HepG2 (cell line): ENCODE data around the gene NOS1. TPM values are rescaled to one million over a fixed set of nuclear protein-coding genes. Genes with fewer than 3 reads are reported as not detected.

Experiments
- ATAC-seq: fragments of 200-7000 bp; cut with Tn5 transposase; 3 replicates; pipeline ENCODE4 v1.9.1; 2020; ENCODE audit warnings: mild to moderate bottlenecking, moderate library complexity
- BruUV-seq: library from RNA; stranded (reverse); fragments of 400-500 nt; replicated peaks from 2 replicates; lab custom pipeline; 2021; lab: Mats Ljungman, UMichigan
- CTCF ChIA-PET: fragments of 300-600 bp; formaldehyde crosslinking; extraction: SDS; loops from one replicate; lab custom pipeline; 2021; ENCODE audit warnings: low total read pairs, inconsistent platforms, low intra/inter-chr PET ratio; lab: Yijun Ruan, JAX
- POLR2A ChIA-PET: fragments of 350-600 bp; sonication (Branson Sonifier 250); formaldehyde crosslinking; loops from one replicate; lab custom pipeline; 2020; ENCODE audit warnings: antibody characterized with exemption, inconsistent platforms; lab: Yijun Ruan, JAX
- DNase-seq: peaks from one replicate; pipeline ENCODE4 v3.0.0-alpha.2; 2015; ENCODE audit warnings: low spot score
- FAIRE-seq: peaks from 3 replicates; lab custom pipeline; 2011; peaks lifted over from hg19 to GRCh38; lab: Jason Lieb, UNC
- H2AFZ ChIP-seq: one replicate; pipeline ENCODE4 v1.6.1; 2011; ENCODE audit warnings: low read length, inconsistent platforms
- H3K27ac ChIP-seq: fragments of 300-600 bp; 3 replicates; pipeline ENCODE4 v1.8.0; 2011; ENCODE audit warnings: mixed run types, mild to moderate bottlenecking, mixed read lengths, low read length, inconsistent platforms; ENCODE audit not compliant: insufficient read depth; ENCODE audit errors: extremely low read length
- H3K27me3 ChIP-seq, 2 experiments: fragments of 200-600 bp in 1 of 2; 2 replicates in 1 of 2; 3 replicates in 1 of 2; pipeline versions ENCODE4 v1.6.0 to v1.8.0; 2011; ENCODE audit warnings: low read length in 2 of 2, mild to moderate bottlenecking in 2 of 2, moderate library complexity in 2 of 2, inconsistent platforms in 1 of 2; ENCODE audit not compliant: insufficient read depth in 2 of 2, control insufficient read depth in 1 of 2
- H3K36me3 ChIP-seq, 2 experiments: fragments of 200-600 bp in 1 of 2; replicated peaks in 1 of 2; 2 replicates in 1 of 2; 3 replicates in 1 of 2; pipeline versions ENCODE4 v1.5.1 to v1.8.0; 2011; ENCODE audit warnings: low read length in 2 of 2, inconsistent platforms in 1 of 2; ENCODE audit not compliant: insufficient read depth in 2 of 2, control insufficient read depth in 1 of 2
- H3K4me1 ChIP-seq: 2 replicates; pipeline ENCODE4 v1.5.1; 2012; ENCODE audit warnings: low read length, inconsistent platforms; ENCODE audit not compliant: insufficient read depth
- H3K4me2 ChIP-seq: 2 replicates; pipeline ENCODE4 v1.6.0; 2011; ENCODE audit warnings: low read depth, low read length, inconsistent platforms
- H3K4me3 ChIP-seq, 3 experiments: fragments of 200-600 bp in 1 of 3; sonication (generic), shearing (Covaris generic) in 1 of 3; replicated peaks in 1 of 3; 2 replicates each; pipeline ENCODE4 v1.5.1; 2011 to 2016; ENCODE audit warnings: low read length in 3 of 3, inconsistent platforms in 2 of 3, low read depth in 2 of 3, mild to moderate bottlenecking in 2 of 3, control low read depth in 1 of 3, mixed read lengths in 1 of 3; ENCODE audit not compliant: insufficient read depth in 1 of 3
- H3K79me2 ChIP-seq: one replicate; pipeline ENCODE4 v1.6.1; 2011; ENCODE audit warnings: low read length, inconsistent platforms; ENCODE audit not compliant: insufficient read depth
- H3K9ac ChIP-seq: 2 replicates; pipeline ENCODE4 v1.6.0; 2011; ENCODE audit warnings: mild to moderate bottlenecking, low read depth, low read length, inconsistent platforms; ENCODE audit not compliant: insufficient read depth
- H3K9me3 ChIP-seq: 2 replicates; pipeline ENCODE4 v1.5.1; 2012; ENCODE audit warnings: mild to moderate bottlenecking, low read length
- H4K20me1 ChIP-seq: 2 replicates; pipeline ENCODE4 v1.6.0; 2011; ENCODE audit warnings: inconsistent platforms, mild to moderate bottlenecking, low read length, moderate library complexity; ENCODE audit not compliant: insufficient read depth
- ATF2 ChIP-seq: sonication (generic); formaldehyde crosslinking; IDR thresholded peaks from 2 replicates; pipeline ENCODE4 v1.4.0; 2020; ENCODE audit warnings: missing genetic modification reagents
- FIP1L1 ChIP-seq: fragments of 200-400 bp; formaldehyde crosslinking; IDR thresholded peaks from 2 replicates; pipeline ENCODE4 v1.6.1; 2018; ENCODE audit warnings: low read depth, mild to moderate bottlenecking, low read length, moderate library complexity, borderline replicate concordance; ENCODE audit not compliant: insufficient read depth
- GABPB1 ChIP-seq: IDR thresholded peaks from 2 replicates; pipeline ENCODE4 v1.6.1; 2016; ENCODE audit warnings: mild to moderate bottlenecking, missing genetic modification reagents, moderate library complexity, missing compliant biosample characterization
- KLF13 ChIP-seq: sonication (generic); formaldehyde crosslinking; IDR thresholded peaks from 2 replicates; pipeline ENCODE4 v1.4.0; 2020; ENCODE audit warnings: mild to moderate bottlenecking, missing genetic modification reagents
- MIER2 ChIP-seq: IDR thresholded peaks from 2 replicates; pipeline ENCODE4 v1.6.1; 2016; ENCODE audit warnings: missing biosample characterization, missing genetic modification reagents
- MXD4 ChIP-seq: IDR thresholded peaks from 2 replicates; pipeline ENCODE4 v1.6.1; 2016; ENCODE audit warnings: mild to moderate bottlenecking, missing biosample characterization, missing genetic modification reagents
- RNF219 ChIP-seq: sonication (generic); formaldehyde crosslinking; IDR thresholded peaks from 2 replicates; pipeline ENCODE4 v1.5.0; 2020; ENCODE audit warnings: mild to moderate bottlenecking, missing genetic modification reagents
- SMYD3 ChIP-seq: sonication (generic); formaldehyde crosslinking; IDR thresholded peaks from 2 replicates; pipeline ENCODE4 v1.8.1; 2023; ENCODE audit warnings: mild to moderate bottlenecking, missing genetic modification reagents
- SRY ChIP-seq: sonication (generic); formaldehyde crosslinking; IDR thresholded peaks from 2 replicates; pipeline ENCODE4 v1.8.0; 2022; ENCODE audit warnings: mild to moderate bottlenecking, missing genetic modification reagents
- STAG1 ChIP-seq: sonication (generic); formaldehyde crosslinking; IDR thresholded peaks from 2 replicates; pipeline ENCODE4 v1.4.0; 2020; ENCODE audit warnings: missing genetic modification reagents
- TSC22D2 ChIP-seq: sonication (generic); formaldehyde crosslinking; IDR thresholded peaks from 2 replicates; pipeline ENCODE4 v1.5.1; 2020; ENCODE audit warnings: missing genetic modification reagents, mild to moderate bottlenecking, borderline replicate concordance
- ZNF180 ChIP-seq: sonication (generic); formaldehyde crosslinking; IDR thresholded peaks from 2 replicates; pipeline ENCODE4 v1.4.0; 2020; ENCODE audit warnings: low read depth, missing genetic modification reagents, borderline replicate concordance
- ZNF34 ChIP-seq: sonication (generic); formaldehyde crosslinking; IDR thresholded peaks from 2 replicates; pipeline ENCODE4 v1.4.0; 2020; ENCODE audit warnings: mild to moderate bottlenecking, missing genetic modification reagents, borderline replicate concordance
- ZSCAN12 ChIP-seq: sonication (generic); formaldehyde crosslinking; IDR thresholded peaks from 2 replicates; pipeline ENCODE4 v1.9.0; 2021; ENCODE audit warnings: mild to moderate bottlenecking, missing genetic modification reagents
- WGBS: methylation state at CpG from one replicate; pipeline ENCODE4 v1.1.6; 2017; ENCODE audit warnings: low lambda C conversion rate; 5-methylcytosine and 5-hydroxymethylcytosine counted together
- in situ Hi-C: cut with HindIII; loops from 2 replicates; pipeline ENCODE4 v1.10.0; 2017; ENCODE audit warnings: low pct_unique_long_range_greater_than_20kb; ENCODE audit not compliant: extremely low pct_ligation_motif_present
- intact Hi-C: fragments of 100-400 bp; cut with micrococcal nuclease; formaldehyde crosslinking; loops from one replicate; pipeline ENCODE4 v1.10.0; 2022; ENCODE audit not compliant: unreplicated experiment
- polyA plus RNA-seq, 8 experiments: library from polyadenylated mRNA; depleted of rRNA in 3 of 8; stranded (reverse) in 7 of 8; unstranded in 1 of 8; fragments of >200 nt; fragmentation: Illumina TruSeq in 4 of 8; extraction: Trizol in 4 of 8; gene quantifications; 2 replicates each; pipeline versions ENCODE4 v1.2.1 to v1.2.3, GENCODE V29; 2011 to 2016; ENCODE audit warnings: low read depth in 4 of 8, missing spikeins in 1 of 8, mixed read lengths in 1 of 8; ENCODE audit not compliant: insufficient read depth in 1 of 8
- total RNA-seq, 5 experiments: library from RNA; depleted of rRNA; stranded (reverse); fragments of >200 nt; fragmentation: Illumina TruSeq; extraction: Trizol; gene quantifications; 2 replicates each; pipeline ENCODE4 v1.2.3, GENCODE V29; 2016; ENCODE audit warnings: low read depth in 1 of 5

NOS1 gene
- total and polyA plus RNA-seq, 2 of the 13 experiments (the other 11 are each of a cell fraction or from before 2014, with no cell fraction given): not detected

- FAIRE-seq: no peak
- Histone ChIP-seq H3K4me2 (no peak overlapping the region), H3K27ac (no peak overlapping the region), H4K20me1 (no peaks in the 10 kb centered on the region), H2AFZ (no peak overlapping the region), H3K27me3 (peaks cover 1 to 7% of the 10 kb centered on the region in 2 experiments; a peak in 2 of 5 replicates), H3K9me3 (no peaks in the 10 kb centered on the region), H3K4me1 (no peaks in the 10 kb centered on the region), H3K36me3 (no peaks in the 10 kb centered on the region), H3K4me3 (no peak overlapping the region), H3K9ac (no peak overlapping the region), H3K79me2 (no peaks in the 10 kb centered on the region)
- intact Hi-C loops (no loop called here), in situ Hi-C loops (no loop called here)
- POLR2A ChIA-PET: no interaction called here
- 0% methylated on average over 2 of the region's 2 CpGs for WGBS
- no peak for ATAC-seq
- no TSS peak for BruUV-seq
- TF ChIP-seq ZNF180 (no peak), ZNF34 (CRISPR knock-in tag) (no peak), ATF2 (no peak), RNF219 (CRISPR knock-in tag) (no peak), STAG1 (CRISPR knock-in tag) (no peak), SRY (CRISPR knock-in tag) (no peak), MXD4 (CRISPR knock-in tag) (no peak), FIP1L1 (no peak), ZSCAN12 (CRISPR knock-in tag) (no peak), MIER2 (CRISPR knock-in tag) (no peak), TSC22D2 (no peak), KLF13 (CRISPR knock-in tag) (no peak), GABPB1 (CRISPR knock-in tag) (no peak), SMYD3 (CRISPR knock-in tag) (no peak)
- CTCF ChIA-PET: no interaction called here
- no peak for DNase-seq
These were observed 88.3 kb downstream of the NOS1 start for GRCh38 chr12:117273091-117273490.
